A549 (cell line): ENCODE results near the gene TECTB. TPM values are rescaled to one million over a fixed set of nuclear protein-coding genes. Genes with fewer than 3 reads are reported as not detected.

ENCODE experiments used
- ATAC-seq, 2 experiments: fragments of 200-7000 bp in 1 of 2; fragments of >200 bp in 1 of 2; cut with Nextera tagmentation in 1 of 2; cut with Tn5 transposase in 1 of 2; 3 replicates each; pipeline versions ENCODE4 v1.8.0 to v1.9.1; 2018 to 2020; ENCODE audit warnings: mild to moderate bottlenecking in 1 of 2, moderate library complexity in 1 of 2
- CTCF ChIA-PET: fragments of 300-600 bp; sonication (Branson Sonifier 250); formaldehyde crosslinking; extraction: SDS; loops from one replicate; lab custom pipeline; 2021; ENCODE audit warnings: antibody characterized with exemption, inconsistent platforms; lab: Yijun Ruan, JAX
- POLR2A ChIA-PET: fragments of 350-600 bp; formaldehyde crosslinking; extraction: SDS; loops from one replicate; lab custom pipeline; 2021; ENCODE audit warnings: antibody characterized with exemption, inconsistent platforms; lab: Yijun Ruan, JAX
- DNase-seq, 2 experiments: peaks; one replicate each; pipeline versions ENCODE4 v3.0.0 to v3.0.0-alpha.2; 2011 to 2016; ENCODE audit warnings: low read depth in 1 of 2, low spot score in 1 of 2
- FAIRE-seq: peaks from 2 replicates; lab custom pipeline; 2011; peaks lifted over from hg19 to GRCh38; lab: Jason Lieb, UNC
- H3K27ac ChIP-seq, 2 experiments: fragments of >200 bp; sonication (Bioruptor Twin); formaldehyde crosslinking; 3 replicates each; pipeline ENCODE4 v1.5.1; 2016 to 2017
- H3K4me1 ChIP-seq: fragments of >200 bp; sonication (Bioruptor Twin); formaldehyde crosslinking; 3 replicates; pipeline ENCODE4 v1.6.1; 2016
- H3K4me2 ChIP-seq: fragments of >200 bp; sonication (Bioruptor Twin); formaldehyde crosslinking; 3 replicates; pipeline ENCODE4 v1.6.1; 2016
- H3K4me3 ChIP-seq: fragments of >200 bp; sonication (Bioruptor Twin); formaldehyde crosslinking; 3 replicates; pipeline ENCODE4 v1.5.1; 2016
- H3K9me3 ChIP-seq: fragments of >200 bp; sonication (Bioruptor Twin); formaldehyde crosslinking; 3 replicates; pipeline ENCODE4 v1.6.1; 2016
- CEBPB ChIP-seq, 2 experiments: fragments of >200 bp in 1 of 2; sonication (Bioruptor Twin) in 1 of 2; formaldehyde crosslinking in 1 of 2; IDR thresholded peaks; 2 replicates each; pipeline ENCODE4 v1.6.1; 2012 to 2016
- CHD4 ChIP-seq: fragments of 200-600 bp; sonication (generic); IDR thresholded peaks from 2 replicates; pipeline ENCODE4 v1.6.1; 2016; ENCODE audit warnings: antibody characterized with exemption, mild to moderate bottlenecking, borderline replicate concordance
- EHF ChIP-seq: fragments of 250-450 bp; sonication (Bioruptor Pico); IDR thresholded peaks from 2 replicates; pipeline ENCODE4 v1.5.0; 2020; ENCODE audit warnings: mild to moderate bottlenecking
- EP300 ChIP-seq, 2 experiments: fragments of >200 bp; sonication (Bioruptor Twin); formaldehyde crosslinking; IDR thresholded peaks; 2 replicates in 1 of 2; 3 replicates in 1 of 2; pipeline ENCODE4 v1.6.1; 2016 to 2017
- FOSL2 ChIP-seq, 2 experiments: fragments of 450-650 bp in 1 of 2; fragments of >200 bp in 1 of 2; sonication (Bioruptor Twin) in 1 of 2; formaldehyde crosslinking; IDR thresholded peaks; 2 replicates each; pipeline versions ENCODE4 v1.5.0 to v1.6.1; 2016 to 2020; ENCODE audit warnings: mild to moderate bottlenecking in 1 of 2, moderate library complexity in 1 of 2
- GATA3 ChIP-seq: IDR thresholded peaks from 2 replicates; pipeline ENCODE4 v1.6.1; 2012; ENCODE audit warnings: borderline replicate concordance
- HEYL ChIP-seq: fragments of 250-450 bp; sonication (Bioruptor Pico); IDR thresholded peaks from 2 replicates; pipeline ENCODE4 v1.8.0; 2021; ENCODE audit warnings: mild to moderate bottlenecking, moderate library complexity
- HOXB5 ChIP-seq: fragments of 250-450 bp; sonication (Bioruptor Pico); IDR thresholded peaks from 2 replicates; pipeline ENCODE4 v1.5.0; 2020; ENCODE audit warnings: mild to moderate bottlenecking, moderate library complexity
- KDM1A ChIP-seq: fragments of 200-600 bp; sonication (generic); IDR thresholded peaks from 2 replicates; pipeline ENCODE4 v1.6.1; 2016; ENCODE audit warnings: low read depth, mild to moderate bottlenecking
- MYC ChIP-seq: IDR thresholded peaks from 2 replicates; pipeline ENCODE4 v1.6.1; 2012; ENCODE audit warnings: mild to moderate bottlenecking, inconsistent platforms, low read length, improper control_type of control experiment, borderline replicate concordance
- PHF8 ChIP-seq: fragments of 200-600 bp; sonication (generic); IDR thresholded peaks from 2 replicates; pipeline ENCODE4 v1.6.1; 2016; ENCODE audit warnings: low read depth, mild to moderate bottlenecking, antibody characterized with exemption, moderate library complexity, borderline replicate concordance
- POLR2A ChIP-seq: IDR thresholded peaks from 2 replicates; pipeline ENCODE4 v1.6.1; 2012; ENCODE audit warnings: mild to moderate bottlenecking, low read length
- POLR2AphosphoS2 ChIP-seq: conservative IDR thresholded peaks from 2 replicates; pipeline ENCODE4 v1.6.1; 2012; ENCODE audit warnings: low read length, improper control_type of control experiment, inconsistent platforms
- RAD21 ChIP-seq, 2 experiments: fragments of >200 bp in 1 of 2; sonication (Bioruptor Twin) in 1 of 2; formaldehyde crosslinking in 1 of 2; IDR thresholded peaks in 1 of 2; conservative IDR thresholded peaks in 1 of 2; 2 replicates in 1 of 2; 3 replicates in 1 of 2; pipeline ENCODE4 v1.6.1; 2012 to 2018; ENCODE audit warnings: inconsistent platforms in 1 of 2
- RCOR1 ChIP-seq: fragments of 150-350 bp; IDR thresholded peaks from 2 replicates; pipeline ENCODE4 v1.6.1; 2014; ENCODE audit warnings: antibody characterized with exemption, low read length, low read depth
- TP53 ChIP-seq: fragments of 250-450 bp; sonication (Bioruptor Pico); IDR thresholded peaks from 2 replicates; pipeline ENCODE4 v1.5.0; 2021; ENCODE audit warnings: mild to moderate bottlenecking, moderate library complexity
- ZC3H11A ChIP-seq: fragments of 450-650 bp; IDR thresholded peaks from 2 replicates; pipeline ENCODE4 v1.6.1; 2014; ENCODE audit warnings: antibody characterized with exemption, mild to moderate bottlenecking
- ZFP36 ChIP-seq: fragments of 450-650 bp; IDR thresholded peaks from 2 replicates; pipeline ENCODE4 v1.6.1; 2014; ENCODE audit warnings: borderline replicate concordance; ENCODE audit not compliant: partially characterized antibody
- ZNF302 ChIP-seq: fragments of 250-450 bp; sonication (Bioruptor Pico); IDR thresholded peaks from 2 replicates; pipeline ENCODE4 v1.9.0; 2021; ENCODE audit warnings: inconsistent platforms, mild to moderate bottlenecking, moderate library complexity
- WGBS: methylation state at CpG from one replicate; pipeline ENCODE4 v1.1.6; 2017; ENCODE audit errors: missing lambda C conversion rate; 5-methylcytosine and 5-hydroxymethylcytosine counted together
- polyA plus RNA-seq, 4 experiments: library from polyadenylated mRNA; depleted of rRNA in 3 of 4; stranded (reverse); fragments of >200 nt; fragmentation: RNase III in 1 of 4; extraction: RNeasy Plus Mini Kit Qiagen cat#74134 plus additional on column Dnase treatment in 1 of 4; gene quantifications; 2 replicates in 3 of 4; 3 replicates in 1 of 4; pipeline ENCODE4 v1.2.3, GENCODE V29; 2011 to 2017
- TF ChIP-seq, protein P1 (sequence below): fragments of 200-600 bp; sonication (generic); IDR thresholded peaks from 2 replicates; pipeline ENCODE4 v1.6.1; 2016; ENCODE audit warnings: antibody characterized with exemption, mild to moderate bottlenecking, moderate library complexity
- TF ChIP-seq, protein P2 (sequence below): fragments of >200 bp; sonication (Bioruptor Twin); formaldehyde crosslinking; IDR thresholded peaks from 3 replicates; pipeline ENCODE4 v1.6.1; 2016
- TF ChIP-seq, protein P3 (sequence below): fragments of >200 bp; sonication (Bioruptor Twin); formaldehyde crosslinking; IDR thresholded peaks from 3 replicates; pipeline ENCODE4 v1.5.1; 2016
- TF ChIP-seq, protein P4 (sequence below): IDR thresholded peaks from 2 replicates; pipeline ENCODE4 v1.6.1; 2012; ENCODE audit warnings: low read depth, borderline replicate concordance
- TF ChIP-seq, protein P5 (sequence below): fragments of 150-350 bp; IDR thresholded peaks from 2 replicates; pipeline ENCODE4 v1.6.1; 2014; ENCODE audit warnings: low read depth, mild to moderate bottlenecking, low read length

The TECTB gene
- polyA plus RNA-seq, 2 of the 4 experiments (the other 2 are of a cell fraction): not detected

DNA sequence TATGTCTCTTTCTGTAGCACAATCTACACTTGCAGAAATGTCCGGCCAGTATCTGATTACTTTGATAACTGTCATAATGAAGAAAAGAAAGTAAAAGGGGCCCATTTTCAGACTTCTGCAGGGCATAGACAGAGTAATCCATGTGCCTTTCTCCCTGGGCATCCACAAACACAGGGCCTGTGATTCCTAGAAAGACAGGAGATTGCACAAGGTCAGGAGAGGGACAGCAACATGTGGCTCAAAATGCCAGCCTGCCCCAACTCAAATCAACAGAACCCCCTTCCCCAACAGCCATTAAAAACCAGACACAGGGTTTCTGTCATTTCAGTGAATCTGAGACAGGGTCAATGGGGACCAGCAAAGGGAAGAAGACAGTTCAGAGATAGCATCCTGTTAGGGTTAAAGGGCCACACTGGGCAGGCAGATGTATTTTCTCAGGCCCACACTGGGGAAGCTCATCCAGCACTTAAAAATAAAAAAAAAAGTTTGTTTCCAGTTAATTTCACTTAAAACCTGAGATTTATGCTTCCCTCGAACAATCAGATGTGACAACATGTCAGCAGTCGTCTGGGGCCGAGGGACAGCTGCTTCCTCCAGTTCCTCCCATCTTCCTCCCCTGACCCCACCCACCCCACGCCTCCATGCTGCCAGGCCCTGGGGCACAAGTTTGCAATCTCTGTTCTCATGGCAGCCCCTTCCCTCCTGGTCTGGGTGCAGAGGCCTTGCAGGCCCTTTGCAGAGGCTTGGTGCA is 60.0 kb downstream of the TECTB start:
- CTCF ChIA-PET: interaction anchor here (1.3 kb wide), 1 partner anchor 206 kb away, joined by 3 read pairs; no protein-coding TSS in a partner anchor

DNA sequence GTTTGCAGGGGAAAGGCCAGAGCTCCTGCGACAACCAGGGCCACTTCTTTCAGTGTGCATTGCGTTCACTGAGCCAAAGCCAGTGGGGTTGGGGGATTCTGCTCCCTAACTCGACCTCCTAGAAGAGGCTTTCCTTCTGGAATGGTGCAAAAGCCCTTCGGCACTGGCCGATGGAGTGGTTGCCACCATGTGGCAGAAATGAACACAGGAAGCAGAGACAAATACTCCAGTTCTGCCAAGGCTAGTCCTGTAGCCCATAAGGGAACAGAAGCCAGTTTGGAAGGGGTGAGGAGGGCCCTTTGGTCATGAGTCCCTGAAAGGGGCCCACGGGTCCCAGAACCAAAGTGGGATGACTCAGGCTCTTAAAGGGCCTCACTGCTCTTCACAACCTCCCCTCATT is 61.1 kb downstream of the TECTB start:
- Histone ChIP-seq H3K4me3 (no peak overlapping the region), H3K27ac (no peak overlapping the region), H3K9me3 (no peaks in the 10 kb centered on the region), H3K4me2 (no peak overlapping the region), H3K4me1 (no peaks in the 10 kb centered on the region)
- CTCF ChIA-PET: no interaction called here
- ATAC-seq (no peak), FAIRE-seq (no peak), DNase-seq (no peak)
- 63% methylated on average over 5 of the region's 6 CpGs for whole genome bisulfite sequencing
- POLR2A ChIA-PET: no interaction called here
- no peak for TF ChIP-seq CHD4
- TF ChIP-seq HEYL: no peak
- no peak for TF ChIP-seq ZC3H11A
- no peak for TF ChIP-seq RAD21 (conservative IDR thresholded peaks at IDR 0.05 in 1 of 2, IDR thresholded peaks at IDR 0.05 in 1 of 2)
- TF ChIP-seq TP53: no peak
- TF ChIP-seq KDM1A: no peak
- TF ChIP-seq RCOR1: no peak
- no peak for TF ChIP-seq EHF (CRISPR knock-in tag)

More for the DNA sequence above, 60.0 kb downstream of the TECTB start:
- WGBS: 79% methylated on average over 5 of the region's 5 CpGs
- Histone ChIP-seq H3K9me3 (no peaks in the 10 kb centered on the region), H3K4me2 (no peak overlapping the region), H3K4me3 (no peak overlapping the region), H3K4me1 (no peaks in the 10 kb centered on the region)
- ATAC-seq: no peak
- DNase-seq: no peak
- POLR2A ChIA-PET: no interaction called here
- no peak for FAIRE-seq
- TF ChIP-seq POLR2AphosphoS2: no peak
- TF ChIP-seq, protein P1, sequence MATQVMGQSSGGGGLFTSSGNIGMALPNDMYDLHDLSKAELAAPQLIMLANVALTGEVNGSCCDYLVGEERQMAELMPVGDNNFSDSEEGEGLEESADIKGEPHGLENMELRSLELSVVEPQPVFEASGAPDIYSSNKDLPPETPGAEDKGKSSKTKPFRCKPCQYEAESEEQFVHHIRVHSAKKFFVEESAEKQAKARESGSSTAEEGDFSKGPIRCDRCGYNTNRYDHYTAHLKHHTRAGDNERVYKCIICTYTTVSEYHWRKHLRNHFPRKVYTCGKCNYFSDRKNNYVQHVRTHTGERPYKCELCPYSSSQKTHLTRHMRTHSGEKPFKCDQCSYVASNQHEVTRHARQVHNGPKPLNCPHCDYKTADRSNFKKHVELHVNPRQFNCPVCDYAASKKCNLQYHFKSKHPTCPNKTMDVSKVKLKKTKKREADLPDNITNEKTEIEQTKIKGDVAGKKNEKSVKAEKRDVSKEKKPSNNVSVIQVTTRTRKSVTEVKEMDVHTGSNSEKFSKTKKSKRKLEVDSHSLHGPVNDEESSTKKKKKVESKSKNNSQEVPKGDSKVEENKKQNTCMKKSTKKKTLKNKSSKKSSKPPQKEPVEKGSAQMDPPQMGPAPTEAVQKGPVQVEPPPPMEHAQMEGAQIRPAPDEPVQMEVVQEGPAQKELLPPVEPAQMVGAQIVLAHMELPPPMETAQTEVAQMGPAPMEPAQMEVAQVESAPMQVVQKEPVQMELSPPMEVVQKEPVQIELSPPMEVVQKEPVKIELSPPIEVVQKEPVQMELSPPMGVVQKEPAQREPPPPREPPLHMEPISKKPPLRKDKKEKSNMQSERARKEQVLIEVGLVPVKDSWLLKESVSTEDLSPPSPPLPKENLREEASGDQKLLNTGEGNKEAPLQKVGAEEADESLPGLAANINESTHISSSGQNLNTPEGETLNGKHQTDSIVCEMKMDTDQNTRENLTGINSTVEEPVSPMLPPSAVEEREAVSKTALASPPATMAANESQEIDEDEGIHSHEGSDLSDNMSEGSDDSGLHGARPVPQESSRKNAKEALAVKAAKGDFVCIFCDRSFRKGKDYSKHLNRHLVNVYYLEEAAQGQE: no peak
- TF ChIP-seq, protein P2, sequence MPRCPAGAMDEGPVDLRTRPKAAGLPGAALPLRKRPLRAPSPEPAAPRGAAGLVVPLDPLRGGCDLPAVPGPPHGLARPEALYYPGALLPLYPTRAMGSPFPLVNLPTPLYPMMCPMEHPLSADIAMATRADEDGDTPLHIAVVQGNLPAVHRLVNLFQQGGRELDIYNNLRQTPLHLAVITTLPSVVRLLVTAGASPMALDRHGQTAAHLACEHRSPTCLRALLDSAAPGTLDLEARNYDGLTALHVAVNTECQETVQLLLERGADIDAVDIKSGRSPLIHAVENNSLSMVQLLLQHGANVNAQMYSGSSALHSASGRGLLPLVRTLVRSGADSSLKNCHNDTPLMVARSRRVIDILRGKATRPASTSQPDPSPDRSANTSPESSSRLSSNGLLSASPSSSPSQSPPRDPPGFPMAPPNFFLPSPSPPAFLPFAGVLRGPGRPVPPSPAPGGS: no peak
- TF ChIP-seq CEBPB (IDR thresholded peaks at IDR 0.05): no peak
- TF ChIP-seq, all 56 proteins: peak for 0
- no peak overlapping the region for H3K27ac ChIP-seq

DNA sequence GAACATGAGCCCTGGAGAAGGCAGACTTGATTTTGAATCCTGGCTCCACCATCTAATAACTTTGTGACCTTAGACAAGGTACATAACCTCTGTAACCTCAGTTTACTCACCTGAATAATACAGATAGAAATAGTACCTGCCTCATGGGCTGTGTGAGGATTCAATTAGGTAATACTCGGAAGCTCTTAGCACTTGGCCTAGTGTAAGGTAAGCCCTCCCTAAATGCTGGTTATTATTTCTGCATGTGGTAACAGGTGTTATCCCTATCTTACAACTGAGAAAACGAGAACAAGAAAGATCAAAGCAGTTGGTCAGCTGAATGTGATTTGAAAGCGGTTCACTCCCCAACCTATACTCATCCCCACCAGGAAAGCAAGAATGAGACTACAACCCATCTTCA is 62.0 kb downstream of the TECTB start:
- H3K9me3 ChIP-seq: no peaks in the 10 kb centered on the region
- ChIA-PET CTCF (no interaction called here), POLR2A (no interaction called here)
- no peaks in the 10 kb centered on the region for H3K4me1 ChIP-seq
- H3K27ac ChIP-seq: no peak overlapping the region
- H3K4me2 ChIP-seq: no peak overlapping the region
- no peak for DNase-seq
- WGBS: 35% methylated on average over 3 of the region's 3 CpGs
- H3K4me3 ChIP-seq: no peak overlapping the region
- ATAC-seq: no peak
- FAIRE-seq: no peak
- TF ChIP-seq POLR2A: no peak
- TF ChIP-seq POLR2AphosphoS2: no peak
- TF ChIP-seq, protein P3, sequence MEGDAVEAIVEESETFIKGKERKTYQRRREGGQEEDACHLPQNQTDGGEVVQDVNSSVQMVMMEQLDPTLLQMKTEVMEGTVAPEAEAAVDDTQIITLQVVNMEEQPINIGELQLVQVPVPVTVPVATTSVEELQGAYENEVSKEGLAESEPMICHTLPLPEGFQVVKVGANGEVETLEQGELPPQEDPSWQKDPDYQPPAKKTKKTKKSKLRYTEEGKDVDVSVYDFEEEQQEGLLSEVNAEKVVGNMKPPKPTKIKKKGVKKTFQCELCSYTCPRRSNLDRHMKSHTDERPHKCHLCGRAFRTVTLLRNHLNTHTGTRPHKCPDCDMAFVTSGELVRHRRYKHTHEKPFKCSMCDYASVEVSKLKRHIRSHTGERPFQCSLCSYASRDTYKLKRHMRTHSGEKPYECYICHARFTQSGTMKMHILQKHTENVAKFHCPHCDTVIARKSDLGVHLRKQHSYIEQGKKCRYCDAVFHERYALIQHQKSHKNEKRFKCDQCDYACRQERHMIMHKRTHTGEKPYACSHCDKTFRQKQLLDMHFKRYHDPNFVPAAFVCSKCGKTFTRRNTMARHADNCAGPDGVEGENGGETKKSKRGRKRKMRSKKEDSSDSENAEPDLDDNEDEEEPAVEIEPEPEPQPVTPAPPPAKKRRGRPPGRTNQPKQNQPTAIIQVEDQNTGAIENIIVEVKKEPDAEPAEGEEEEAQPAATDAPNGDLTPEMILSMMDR: no peak
- TF ChIP-seq, protein P4, sequence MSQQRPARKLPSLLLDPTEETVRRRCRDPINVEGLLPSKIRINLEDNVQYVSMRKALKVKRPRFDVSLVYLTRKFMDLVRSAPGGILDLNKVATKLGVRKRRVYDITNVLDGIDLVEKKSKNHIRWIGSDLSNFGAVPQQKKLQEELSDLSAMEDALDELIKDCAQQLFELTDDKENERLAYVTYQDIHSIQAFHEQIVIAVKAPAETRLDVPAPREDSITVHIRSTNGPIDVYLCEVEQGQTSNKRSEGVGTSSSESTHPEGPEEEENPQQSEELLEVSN: no peak
- TF ChIP-seq PHF8: no peak
- TF ChIP-seq ZNF302: no peak
- TF ChIP-seq KDM1A: no peak
- no peak for TF ChIP-seq RCOR1
- TF ChIP-seq TP53: no peak
- no peak for TF ChIP-seq ZFP36
- TF ChIP-seq, protein P5, sequence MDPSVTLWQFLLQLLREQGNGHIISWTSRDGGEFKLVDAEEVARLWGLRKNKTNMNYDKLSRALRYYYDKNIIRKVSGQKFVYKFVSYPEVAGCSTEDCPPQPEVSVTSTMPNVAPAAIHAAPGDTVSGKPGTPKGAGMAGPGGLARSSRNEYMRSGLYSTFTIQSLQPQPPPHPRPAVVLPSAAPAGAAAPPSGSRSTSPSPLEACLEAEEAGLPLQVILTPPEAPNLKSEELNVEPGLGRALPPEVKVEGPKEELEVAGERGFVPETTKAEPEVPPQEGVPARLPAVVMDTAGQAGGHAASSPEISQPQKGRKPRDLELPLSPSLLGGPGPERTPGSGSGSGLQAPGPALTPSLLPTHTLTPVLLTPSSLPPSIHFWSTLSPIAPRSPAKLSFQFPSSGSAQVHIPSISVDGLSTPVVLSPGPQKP: no peak
- TF ChIP-seq EP300 (IDR thresholded peaks at IDR 0.05): no peak
- no peak for TF ChIP-seq MYC
- TF ChIP-seq GATA3: no peak
- no peak for TF ChIP-seq FOSL2 (IDR thresholded peaks at IDR 0.05)
- TF ChIP-seq FOSL2 (CRISPR knock-in tag; IDR thresholded peaks at IDR 0.05): no peak
- no peak for TF ChIP-seq HOXB5 (CRISPR knock-in tag)
- TF ChIP-seq EHF (CRISPR knock-in tag): no peak
